HCT116 (cell line): Measurements from ENCODE around the gene ADAM23. TPM values are rescaled to one million over a fixed set of nuclear protein-coding genes. Genes with fewer than 3 reads are reported as not detected.

Source experiments
- ATAC-seq: fragments of 200-7000 bp; cut with Tn5 transposase; 2 replicates; pipeline ENCODE4 v1.9.1; 2020; ENCODE audit warnings: mild to moderate bottlenecking, moderate library complexity
- BruUV-seq: library from RNA; stranded (reverse); fragments of 400-500 nt; replicated peaks from 2 replicates; lab custom pipeline; 2021; lab: Mats Ljungman, UMichigan
- CTCF ChIA-PET: fragments of 300-600 bp; sonication (Branson Sonifier 250); formaldehyde crosslinking; loops from one replicate; lab custom pipeline; 2021; ENCODE audit warnings: antibody characterized with exemption; lab: Charles Lee
- POLR2A ChIA-PET: fragments of 300-600, 350-600 bp; sonication (Branson Sonifier 250); formaldehyde crosslinking; loops from one replicate; lab custom pipeline; 2021; ENCODE audit warnings: antibody characterized with exemption; lab: Charles Lee
- RAD21 ChIA-PET, 2 experiments: fragments of 300-600 bp; sonication (Branson Sonifier 250); formaldehyde crosslinking; loops; one replicate each; lab custom pipeline; 2023; ENCODE audit warnings: low total read pairs in 2 of 2; ENCODE audit not compliant: uncharacterized antibody in 2 of 2, unreplicated experiment in 2 of 2, low non-redundant PET in 1 of 2; lab: Charles Lee
- DNase-seq: peaks from one replicate; pipeline ENCODE4 v3.0.0-alpha.2; 2010; ENCODE audit warnings: low read depth, low spot score
- H2AFZ ChIP-seq: fragments of 200-600 bp; shearing (Covaris generic), sonication (generic); 2 replicates; pipeline ENCODE4 v1.6.1; 2017; ENCODE audit warnings: low read depth, mixed run types, mixed read lengths, antibody characterized with exemption, low read length; ENCODE audit not compliant: poor library complexity, severe bottlenecking
- H3K27ac ChIP-seq: 2 replicates; pipeline ENCODE4 v1.5.1; 2012; ENCODE audit warnings: low read depth, low read length
- H3K27me3 ChIP-seq: fragments of 200-600 bp; sonication (generic); 2 replicates; pipeline ENCODE4 v1.6.1; 2016; ENCODE audit warnings: mixed run types, low read length, mixed read lengths; ENCODE audit not compliant: insufficient read depth
- H3K36me3 ChIP-seq, 2 experiments: fragments of 200-500 bp in 1 of 2; fragments of 200-600 bp in 1 of 2; sonication (Bioruptor generic) in 1 of 2; sonication (generic) in 1 of 2; 2 replicates each; pipeline versions ENCODE4 v1.5.1 to v1.6.1; 2014 to 2016; ENCODE audit warnings: low read length in 2 of 2, inconsistent platforms in 1 of 2, mixed read lengths in 1 of 2, mixed run types in 1 of 2; ENCODE audit not compliant: insufficient read depth in 2 of 2, control insufficient read depth in 1 of 2
- H3K4me1 ChIP-seq, 2 experiments: fragments of 200-600 bp in 1 of 2; sonication (generic) in 1 of 2; 2 replicates each; pipeline versions ENCODE4 v1.5.1 to v1.6.1; 2012 to 2017; ENCODE audit warnings: low read length in 2 of 2, inconsistent platforms in 1 of 2, mild to moderate bottlenecking in 1 of 2, mixed read lengths in 1 of 2, mixed run types in 1 of 2, moderate library complexity in 1 of 2; ENCODE audit not compliant: insufficient read depth in 2 of 2, control insufficient read depth in 1 of 2
- H3K4me2 ChIP-seq: fragments of 200-600 bp; sonication (generic); 2 replicates; pipeline ENCODE4 v1.6.1; 2017; ENCODE audit warnings: mixed run types, low read length, mixed read lengths
- H3K4me3 ChIP-seq, 2 experiments: fragments of 200-600 bp in 1 of 2; sonication (generic) in 1 of 2; replicated peaks in 1 of 2; 2 replicates each; pipeline ENCODE4 v1.5.1; 2011 to 2016; ENCODE audit warnings: low read length in 2 of 2, control low read depth in 1 of 2, low read depth in 1 of 2, mild to moderate bottlenecking in 1 of 2, mixed read lengths in 1 of 2, mixed run types in 1 of 2
- H3K79me2 ChIP-seq: fragments of 200-600 bp; sonication (generic); 2 replicates; pipeline ENCODE4 v1.6.1; 2017; ENCODE audit warnings: mild to moderate bottlenecking, mixed run types, low read length, moderate library complexity, mixed read lengths; ENCODE audit not compliant: insufficient read depth
- H3K9ac ChIP-seq: fragments of 200-600 bp; sonication (generic); 2 replicates; pipeline ENCODE4 v1.6.1; 2016; ENCODE audit warnings: low read length, mixed read lengths
- H3K9me2 ChIP-seq: fragments of 200-600 bp; sonication (generic), shearing (Covaris generic); 2 replicates; pipeline ENCODE4 v1.6.1; 2017; ENCODE audit warnings: mixed run types, mild to moderate bottlenecking, moderate library complexity; ENCODE audit not compliant: insufficient read depth
- H3K9me3 ChIP-seq, 2 experiments: fragments of 200-500 bp in 1 of 2; fragments of 200-600 bp in 1 of 2; sonication (Bioruptor generic) in 1 of 2; sonication (generic) in 1 of 2; 2 replicates each; pipeline ENCODE4 v1.6.1; 2014 to 2017; ENCODE audit warnings: low read length in 2 of 2, mixed read lengths in 2 of 2, inconsistent platforms in 1 of 2, low read depth in 1 of 2, mild to moderate bottlenecking in 1 of 2, mixed run types in 1 of 2, moderate library complexity in 1 of 2; ENCODE audit not compliant: control insufficient read depth in 1 of 2, insufficient read depth in 1 of 2
- H4K20me1 ChIP-seq: fragments of 200-600 bp; sonication (generic), shearing (Covaris generic); 2 replicates; pipeline ENCODE4 v1.6.1; 2017; ENCODE audit warnings: mixed run types, mild to moderate bottlenecking, moderate library complexity; ENCODE audit not compliant: insufficient read depth
- CBX3 ChIP-seq: IDR thresholded peaks from 2 replicates; pipeline ENCODE4 v1.6.1; 2012; ENCODE audit warnings: low read depth
- CEBPB ChIP-seq: IDR thresholded peaks from 2 replicates; pipeline ENCODE4 v1.6.1; 2012; ENCODE audit warnings: low read depth
- EGR1 ChIP-seq: IDR thresholded peaks from 2 replicates; pipeline ENCODE4 v1.6.1; 2012; ENCODE audit warnings: low read depth
- EZH2phosphoT487 ChIP-seq: fragments of 200-600 bp; IDR thresholded peaks from 2 replicates; pipeline ENCODE4 v1.6.1; 2018; ENCODE audit warnings: antibody characterized with exemption, borderline replicate concordance
- FOSL1 ChIP-seq: IDR thresholded peaks from 2 replicates; pipeline ENCODE4 v1.6.1; 2012; ENCODE audit warnings: low read depth
- JUND ChIP-seq: IDR thresholded peaks from 2 replicates; pipeline ENCODE4 v1.6.1; 2012
- POLR2A ChIP-seq: IDR thresholded peaks from 2 replicates; pipeline ENCODE4 v1.7.0; 2011; ENCODE audit warnings: borderline replicate concordance; ENCODE audit not compliant: insufficient read depth, insufficient read length; ENCODE audit errors: extremely low read depth
- RAD21 ChIP-seq: IDR thresholded peaks from 2 replicates; pipeline ENCODE4 v1.6.1; 2012; ENCODE audit warnings: low read depth, mild to moderate bottlenecking
- SIN3A ChIP-seq: IDR thresholded peaks from 2 replicates; pipeline ENCODE4 v1.6.1; 2012; ENCODE audit warnings: low read depth
- SP1 ChIP-seq: IDR thresholded peaks from 2 replicates; pipeline ENCODE4 v1.6.1; 2012; ENCODE audit warnings: low read depth
- SRF ChIP-seq: IDR thresholded peaks from 2 replicates; pipeline ENCODE4 v1.6.1; 2012; ENCODE audit warnings: low read depth
- TCF7L2 ChIP-seq: IDR thresholded peaks from 2 replicates; pipeline ENCODE4 v1.7.0; 2011; ENCODE audit warnings: borderline replicate concordance, inconsistent platforms; ENCODE audit not compliant: insufficient read depth, insufficient read length; ENCODE audit errors: extremely low read depth
- ZFX ChIP-seq: fragments of 450-650 bp; IDR thresholded peaks from 2 replicates; pipeline ENCODE4 v1.6.1; 2017
- ZNF274 ChIP-seq: fragments of 200-500 bp; sonication (Bioruptor generic); IDR thresholded peaks from 2 replicates; pipeline ENCODE4 v1.6.1; 2014; ENCODE audit warnings: mild to moderate bottlenecking, low read depth, low read length, inconsistent platforms
- intact Hi-C: fragments of 100-400 bp; cut with micrococcal nuclease; formaldehyde crosslinking; loops from 2 replicates; pipeline ENCODE4 v1.10.0; 2022
- total RNA-seq: library from RNA; stranded (reverse); gene quantifications from one replicate; pipeline ENCODE4 v1.2.1, GENCODE V29; 2021; ENCODE audit not compliant: unreplicated experiment
- TF ChIP-seq, protein P1 (sequence below): IDR thresholded peaks from 2 replicates; pipeline ENCODE4 v1.6.1; 2011; ENCODE audit warnings: mild to moderate bottlenecking, low read length, moderate library complexity; ENCODE audit not compliant: insufficient replicate concordance; ENCODE audit errors: extremely low read depth
- TF ChIP-seq, protein P2 (sequence below): IDR thresholded peaks from 2 replicates; pipeline ENCODE4 v1.6.1; 2012
- TF ChIP-seq, protein P3 (sequence below): IDR thresholded peaks from 2 replicates; pipeline ENCODE4 v1.6.1; 2012
- TF ChIP-seq, protein P4 (sequence below): IDR thresholded peaks from 2 replicates; pipeline ENCODE4 v1.6.1; 2012; ENCODE audit warnings: low read depth

The ADAM23 gene
- total RNA-seq, 1 experiment from 2014 or later, result 0.10 TPM

DNA sequence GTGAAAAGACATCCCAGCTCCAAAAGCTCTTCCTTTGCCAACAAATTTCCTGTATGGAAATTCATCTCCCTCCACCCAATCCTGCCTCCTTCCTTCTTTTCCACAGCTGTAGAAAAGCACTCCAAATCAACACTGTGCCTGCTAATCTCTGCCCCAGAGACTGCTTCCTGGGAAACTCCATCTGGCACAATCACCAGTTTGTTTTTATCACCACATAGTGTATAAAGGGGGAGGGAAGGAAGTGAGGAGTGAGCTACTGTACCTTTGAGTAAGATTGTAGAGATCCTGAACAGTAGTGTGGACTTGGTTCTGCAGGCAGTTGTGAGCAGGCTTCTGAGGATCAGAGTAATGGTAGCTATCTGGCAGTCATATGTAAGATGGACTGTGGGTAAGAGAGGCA, 184.3 kb downstream of the ADAM23 start:
- no peaks in the 10 kb centered on the region for H3K36me3 ChIP-seq
- intact Hi-C loops, result no loop called here
- ATAC-seq, result no peak
- RAD21 ChIA-PET, result no interaction called here
- no peaks in the 10 kb centered on the region for H4K20me1 ChIP-seq
- CTCF ChIA-PET, result no interaction called here
- no peaks in the 10 kb centered on the region for H3K27me3 ChIP-seq
- H3K9me3 ChIP-seq, result no peaks in the 10 kb centered on the region
- H3K9me2 ChIP-seq, result no peaks in the 10 kb centered on the region
- POLR2A ChIA-PET, result no interaction called here
- no peaks in the 10 kb centered on the region for H3K79me2 ChIP-seq
- no peaks in the 10 kb centered on the region for H3K4me1 ChIP-seq
- H2AFZ ChIP-seq, result no peak overlapping the region
- no peak overlapping the region for H3K4me2 ChIP-seq
- TF ChIP-seq ZNF274, result no peak
- TF ChIP-seq RAD21, result no peak
- TF ChIP-seq SRF, result no peak
- no peak for TF ChIP-seq POLR2A
- no peak for TF ChIP-seq CEBPB
- TF ChIP-seq, protein P1, sequence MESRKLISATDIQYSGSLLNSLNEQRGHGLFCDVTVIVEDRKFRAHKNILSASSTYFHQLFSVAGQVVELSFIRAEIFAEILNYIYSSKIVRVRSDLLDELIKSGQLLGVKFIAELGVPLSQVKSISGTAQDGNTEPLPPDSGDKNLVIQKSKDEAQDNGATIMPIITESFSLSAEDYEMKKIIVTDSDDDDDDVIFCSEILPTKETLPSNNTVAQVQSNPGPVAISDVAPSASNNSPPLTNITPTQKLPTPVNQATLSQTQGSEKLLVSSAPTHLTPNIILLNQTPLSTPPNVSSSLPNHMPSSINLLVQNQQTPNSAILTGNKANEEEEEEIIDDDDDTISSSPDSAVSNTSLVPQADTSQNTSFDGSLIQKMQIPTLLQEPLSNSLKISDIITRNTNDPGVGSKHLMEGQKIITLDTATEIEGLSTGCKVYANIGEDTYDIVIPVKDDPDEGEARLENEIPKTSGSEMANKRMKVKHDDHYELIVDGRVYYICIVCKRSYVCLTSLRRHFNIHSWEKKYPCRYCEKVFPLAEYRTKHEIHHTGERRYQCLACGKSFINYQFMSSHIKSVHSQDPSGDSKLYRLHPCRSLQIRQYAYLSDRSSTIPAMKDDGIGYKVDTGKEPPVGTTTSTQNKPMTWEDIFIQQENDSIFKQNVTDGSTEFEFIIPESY, result no peak
- TF ChIP-seq EGR1, result no peak
- no peak for TF ChIP-seq JUND
- TF ChIP-seq FOSL1, result no peak
- TF ChIP-seq, protein P2, sequence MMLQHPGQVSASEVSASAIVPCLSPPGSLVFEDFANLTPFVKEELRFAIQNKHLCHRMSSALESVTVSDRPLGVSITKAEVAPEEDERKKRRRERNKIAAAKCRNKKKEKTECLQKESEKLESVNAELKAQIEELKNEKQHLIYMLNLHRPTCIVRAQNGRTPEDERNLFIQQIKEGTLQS, result no peak
- TF ChIP-seq CBX3, result no peak
- no peak for TF ChIP-seq TCF7L2
- TF ChIP-seq SP1, result no peak
- TF ChIP-seq EZH2phosphoT487, result no peak
- TF ChIP-seq, protein P3, sequence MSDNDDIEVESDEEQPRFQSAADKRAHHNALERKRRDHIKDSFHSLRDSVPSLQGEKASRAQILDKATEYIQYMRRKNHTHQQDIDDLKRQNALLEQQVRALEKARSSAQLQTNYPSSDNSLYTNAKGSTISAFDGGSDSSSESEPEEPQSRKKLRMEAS, result no peak
- no peak for TF ChIP-seq SIN3A
- TF ChIP-seq ZFX, result no peak
- TF ChIP-seq, protein P4, sequence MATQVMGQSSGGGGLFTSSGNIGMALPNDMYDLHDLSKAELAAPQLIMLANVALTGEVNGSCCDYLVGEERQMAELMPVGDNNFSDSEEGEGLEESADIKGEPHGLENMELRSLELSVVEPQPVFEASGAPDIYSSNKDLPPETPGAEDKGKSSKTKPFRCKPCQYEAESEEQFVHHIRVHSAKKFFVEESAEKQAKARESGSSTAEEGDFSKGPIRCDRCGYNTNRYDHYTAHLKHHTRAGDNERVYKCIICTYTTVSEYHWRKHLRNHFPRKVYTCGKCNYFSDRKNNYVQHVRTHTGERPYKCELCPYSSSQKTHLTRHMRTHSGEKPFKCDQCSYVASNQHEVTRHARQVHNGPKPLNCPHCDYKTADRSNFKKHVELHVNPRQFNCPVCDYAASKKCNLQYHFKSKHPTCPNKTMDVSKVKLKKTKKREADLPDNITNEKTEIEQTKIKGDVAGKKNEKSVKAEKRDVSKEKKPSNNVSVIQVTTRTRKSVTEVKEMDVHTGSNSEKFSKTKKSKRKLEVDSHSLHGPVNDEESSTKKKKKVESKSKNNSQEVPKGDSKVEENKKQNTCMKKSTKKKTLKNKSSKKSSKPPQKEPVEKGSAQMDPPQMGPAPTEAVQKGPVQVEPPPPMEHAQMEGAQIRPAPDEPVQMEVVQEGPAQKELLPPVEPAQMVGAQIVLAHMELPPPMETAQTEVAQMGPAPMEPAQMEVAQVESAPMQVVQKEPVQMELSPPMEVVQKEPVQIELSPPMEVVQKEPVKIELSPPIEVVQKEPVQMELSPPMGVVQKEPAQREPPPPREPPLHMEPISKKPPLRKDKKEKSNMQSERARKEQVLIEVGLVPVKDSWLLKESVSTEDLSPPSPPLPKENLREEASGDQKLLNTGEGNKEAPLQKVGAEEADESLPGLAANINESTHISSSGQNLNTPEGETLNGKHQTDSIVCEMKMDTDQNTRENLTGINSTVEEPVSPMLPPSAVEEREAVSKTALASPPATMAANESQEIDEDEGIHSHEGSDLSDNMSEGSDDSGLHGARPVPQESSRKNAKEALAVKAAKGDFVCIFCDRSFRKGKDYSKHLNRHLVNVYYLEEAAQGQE, result no peak
- TF ChIP-seq, all 23 proteins: peak for 0
- BruUV-seq, result no TSS peak
- no peak for DNase-seq
- Histone ChIP-seq H3K9ac (no peak overlapping the region), H3K4me3 (no peak overlapping the region), H3K27ac (no peak overlapping the region)
